GM21381 (cell line): ENCODE measurements around the gene SERPINB11.
"Not testable (repeated sequence)": the region's sequence is repeated elsewhere in the genome, so short reads cannot be mapped to it uniquely, and the experiment has no call there.

Experiments used
- ATAC-seq: cut with Tn5 transposase; IDR thresholded peaks from one replicate; pipeline ENCODE4 v1.9.1; 2021; ENCODE audit warnings: mild to moderate bottlenecking, moderate library complexity; ENCODE audit not compliant: unreplicated experiment

SERPINB11 gene, protein sequence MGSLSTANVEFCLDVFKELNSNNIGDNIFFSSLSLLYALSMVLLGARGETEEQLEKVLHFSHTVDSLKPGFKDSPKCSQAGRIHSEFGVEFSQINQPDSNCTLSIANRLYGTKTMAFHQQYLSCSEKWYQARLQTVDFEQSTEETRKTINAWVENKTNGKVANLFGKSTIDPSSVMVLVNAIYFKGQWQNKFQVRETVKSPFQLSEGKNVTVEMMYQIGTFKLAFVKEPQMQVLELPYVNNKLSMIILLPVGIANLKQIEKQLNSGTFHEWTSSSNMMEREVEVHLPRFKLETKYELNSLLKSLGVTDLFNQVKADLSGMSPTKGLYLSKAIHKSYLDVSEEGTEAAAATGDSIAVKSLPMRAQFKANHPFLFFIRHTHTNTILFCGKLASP

DNA sequence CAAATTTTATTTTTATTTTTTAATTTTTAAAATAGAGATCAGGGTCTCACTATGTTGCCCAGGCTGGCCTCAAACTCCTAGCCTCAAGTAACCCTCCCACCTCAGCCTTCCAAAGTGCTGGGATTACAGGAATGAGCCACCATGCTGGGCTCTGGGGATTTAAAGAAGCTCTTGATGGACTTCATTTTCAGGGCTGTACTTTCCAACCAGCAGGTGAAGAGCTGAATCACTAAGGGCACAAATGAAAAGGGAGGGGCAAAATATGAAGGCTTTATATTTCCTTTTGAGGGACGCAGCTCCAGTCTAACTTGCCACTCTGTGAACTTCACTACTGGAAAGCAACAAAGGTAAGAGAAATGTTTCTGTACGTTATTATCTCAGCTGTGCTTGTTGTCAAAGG lies at the start of gene SERPINB11:
SERPINB11 (plus strand) TSS at position 301 of the 400 bp plus-strand sequence. CDS start 7,234 bp downstream, outside the sequence.
- ATAC-seq, result no peak

DNA sequence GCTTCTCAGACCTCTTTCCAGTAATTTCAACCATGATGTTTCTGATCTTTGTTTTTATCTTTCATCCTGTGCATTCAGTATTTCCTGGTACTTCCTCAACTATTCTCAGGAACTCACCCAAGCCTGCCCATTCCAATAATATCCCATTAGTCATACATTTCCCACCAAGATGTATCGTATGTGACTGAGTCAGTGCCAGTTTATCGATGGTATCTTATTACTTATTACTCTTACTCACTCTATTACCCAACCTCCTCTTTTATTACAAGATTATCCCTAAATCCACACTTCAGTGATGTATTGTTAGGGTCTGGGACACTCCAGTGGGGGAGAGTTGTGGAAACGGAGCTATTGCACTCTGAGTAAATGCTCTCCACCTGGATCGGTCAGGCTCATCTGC lies 43.8 kb upstream of the SERPINB11 start:
- ATAC-seq, result not testable (repeated sequence)

DNA sequence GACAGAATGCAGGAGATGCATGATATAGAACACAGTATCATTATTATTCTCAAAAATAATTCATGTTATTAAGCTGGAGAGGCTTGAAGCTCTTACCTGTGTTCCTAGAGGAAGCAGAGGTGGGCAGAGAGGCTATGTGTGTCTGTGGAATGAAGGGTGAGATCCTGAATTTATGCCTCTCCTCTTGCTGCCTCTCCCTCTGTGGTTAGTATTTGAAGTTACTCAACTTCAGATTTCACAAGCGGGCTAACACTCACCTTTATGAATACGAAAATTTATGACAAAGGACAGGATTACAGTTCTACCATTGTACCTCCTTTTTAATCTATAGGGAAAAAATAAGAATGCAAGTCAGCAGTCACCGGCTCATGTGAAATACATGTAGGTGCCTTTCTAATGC lies 41.0 kb upstream of the SERPINB11 start, which contains the start of gene SERPINB3:
SERPINB3 (minus strand) TSS at position 144 of the 400 bp plus-strand sequence. CDS start 677 bp downstream, outside the sequence.
- ATAC-seq, result not testable (repeated sequence)

DNA sequence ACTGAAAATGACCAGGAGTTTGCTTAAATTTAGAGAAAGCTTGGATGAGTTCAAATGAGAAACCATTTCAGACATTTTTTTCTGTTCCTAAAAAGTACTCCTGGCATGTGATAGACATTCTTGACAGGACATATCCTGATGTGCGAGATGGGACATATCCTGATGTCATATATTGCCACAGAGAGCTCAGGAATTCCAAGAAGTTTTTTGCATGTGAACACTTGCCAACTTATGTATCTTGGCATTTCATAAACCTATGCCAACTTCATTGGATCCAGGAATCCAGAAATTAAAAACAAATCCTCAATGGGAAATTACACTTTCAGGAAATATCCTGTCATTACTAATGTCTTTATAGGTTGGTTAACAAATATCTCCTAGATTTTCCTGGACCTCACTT lies 38.2 kb upstream of the SERPINB11 start:
- no peak for ATAC-seq

DNA sequence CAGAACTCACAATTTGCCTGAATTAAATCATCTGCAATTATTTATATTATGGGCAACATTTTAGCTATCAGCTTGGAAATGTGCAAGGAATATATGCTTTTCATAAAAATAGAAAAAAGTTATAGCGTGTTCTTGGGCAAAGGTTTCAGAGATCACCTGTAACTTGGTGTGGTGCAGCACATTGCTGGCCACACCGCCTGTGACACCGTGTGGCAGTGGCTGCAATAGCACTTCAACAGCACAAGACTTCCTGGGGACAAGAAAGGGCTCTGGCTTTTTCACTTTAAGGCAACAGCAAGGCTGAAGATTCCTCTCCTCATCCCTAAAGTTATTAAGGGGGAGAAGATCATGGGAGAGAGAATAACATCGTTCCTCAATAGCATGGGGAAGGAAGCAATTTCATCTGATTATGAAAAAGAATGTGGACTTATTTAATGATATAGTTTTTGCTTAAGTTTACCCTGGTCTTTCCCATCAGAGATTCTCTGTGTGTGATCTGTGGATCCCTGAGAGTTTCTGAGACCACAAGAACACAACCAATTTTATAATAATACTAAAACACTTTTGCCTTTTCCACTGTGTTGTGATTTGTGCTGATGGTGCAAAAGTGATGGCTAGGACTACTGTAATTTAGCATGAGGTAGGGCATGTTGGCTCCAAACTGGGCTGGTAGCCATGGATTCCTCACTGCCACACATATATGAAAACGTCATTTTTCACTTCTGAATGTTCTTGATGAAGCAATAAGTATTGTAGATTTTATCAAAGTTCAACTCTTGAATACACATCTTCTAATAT lies 26.0 kb upstream of the SERPINB11 start:
- peak; percentile 81 for ATAC-seq

DNA sequence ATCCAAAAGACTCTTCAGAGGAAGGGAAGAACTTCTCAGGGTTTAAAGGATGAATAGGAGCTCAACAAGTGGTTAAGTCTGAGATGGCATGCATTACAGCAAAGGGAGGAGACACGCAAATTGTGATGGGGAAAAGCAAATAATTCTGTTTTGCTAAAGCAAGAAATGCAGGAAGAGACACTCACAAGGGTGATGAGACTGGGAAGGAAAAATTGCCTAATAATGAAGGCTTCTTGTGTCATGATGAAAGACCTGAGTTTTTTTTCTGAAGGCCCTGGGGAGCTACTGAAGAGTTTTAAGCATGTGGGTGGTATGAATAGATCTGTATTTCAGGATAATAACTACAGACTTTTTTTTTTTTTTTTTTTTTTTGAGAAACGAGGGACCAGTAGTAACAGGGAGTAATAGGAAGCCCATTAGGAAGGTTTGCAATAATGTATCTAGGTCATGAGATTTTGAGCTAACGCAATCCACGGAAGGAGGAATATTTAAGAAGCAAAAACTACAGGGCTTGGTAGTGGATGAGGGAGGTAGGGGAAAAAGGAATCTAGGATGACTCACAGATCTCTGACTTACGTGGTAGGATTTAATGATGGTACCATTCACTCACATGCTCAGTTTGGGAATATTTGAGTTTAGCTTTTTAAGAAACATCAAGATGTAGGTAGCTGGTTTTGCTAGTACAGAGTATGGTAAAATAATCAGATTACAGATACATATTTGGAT lies 25.1 kb upstream of the SERPINB11 start:
- ATAC-seq, result no peak

DNA sequence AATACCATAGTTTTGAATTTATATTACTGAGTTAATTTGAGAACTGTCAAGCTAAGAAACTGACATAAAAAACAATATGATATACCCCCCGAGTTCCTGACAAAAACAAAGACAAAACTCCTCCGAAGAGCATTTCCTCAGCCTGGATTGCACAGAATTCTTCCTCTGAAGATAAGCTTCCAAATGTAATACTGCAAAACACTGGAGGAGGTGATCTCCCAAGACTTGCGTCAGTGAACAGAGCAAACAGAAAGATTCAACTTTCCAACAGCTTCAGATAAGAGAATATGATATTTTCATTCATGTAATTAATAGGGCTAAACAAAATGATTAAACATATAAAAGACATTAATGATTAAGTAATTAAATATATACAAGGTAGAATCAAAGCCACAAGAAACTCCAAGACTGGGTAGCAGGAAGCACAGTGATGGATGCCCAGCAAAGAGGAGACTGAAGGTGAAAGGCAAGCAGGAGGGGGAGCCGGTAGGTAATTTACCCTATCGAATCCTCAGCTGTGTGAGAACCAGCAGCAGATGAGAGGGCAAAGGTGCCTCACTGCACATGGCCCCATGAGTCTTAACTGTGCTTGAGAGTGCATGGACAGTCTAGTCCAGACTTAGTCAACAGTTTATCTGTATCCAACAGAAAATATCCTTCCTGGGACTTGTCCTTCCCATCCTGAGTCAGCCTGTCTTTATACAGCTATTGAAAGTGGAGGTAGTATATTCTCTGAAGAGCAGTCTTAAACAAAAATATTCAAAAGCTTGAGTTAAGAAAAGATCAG lies 22.7 kb upstream of the SERPINB11 start:
- ATAC-seq, result no peak

DNA sequence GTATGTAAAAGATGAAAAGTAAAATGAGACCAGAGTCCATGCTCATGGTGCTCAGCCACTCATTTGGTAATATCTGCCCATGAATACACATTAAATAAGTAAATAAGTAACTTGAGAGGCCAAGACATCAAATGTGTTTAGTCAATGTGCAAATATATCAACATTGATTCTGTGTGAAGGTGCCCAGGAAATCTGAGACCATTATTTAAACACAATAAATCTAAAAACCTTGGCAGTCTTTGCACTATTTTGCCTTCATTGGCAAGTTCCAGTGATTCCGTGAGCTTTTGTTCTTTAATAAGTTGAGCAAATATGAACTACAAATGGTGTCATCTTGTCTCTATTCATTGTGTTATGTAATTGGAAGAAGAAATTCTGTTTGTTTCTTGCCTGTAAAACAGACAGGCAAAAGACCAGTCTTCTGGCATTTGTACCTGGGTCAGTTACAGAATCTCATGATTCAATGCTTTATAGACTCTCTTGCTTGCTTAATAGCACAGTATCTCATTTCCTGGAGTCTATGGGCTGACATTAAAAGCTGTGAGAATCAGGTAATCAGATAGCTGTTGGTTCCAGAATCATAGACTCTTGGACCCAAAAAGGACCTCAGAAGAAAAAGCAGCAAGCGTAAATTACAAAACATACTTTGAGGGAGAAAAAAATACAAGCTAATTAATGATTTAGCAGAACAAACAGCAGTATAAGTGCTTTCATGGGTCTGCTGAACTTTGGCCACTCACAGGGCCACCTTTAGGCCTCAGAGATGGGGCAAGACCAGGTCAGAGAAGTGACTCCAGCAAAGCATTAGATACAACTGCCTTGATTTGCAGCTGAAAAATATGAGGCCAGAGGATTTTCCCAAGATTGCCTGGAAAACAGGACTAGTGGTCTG lies 21.1 kb upstream of the SERPINB11 start:
- no peak for ATAC-seq

DNA sequence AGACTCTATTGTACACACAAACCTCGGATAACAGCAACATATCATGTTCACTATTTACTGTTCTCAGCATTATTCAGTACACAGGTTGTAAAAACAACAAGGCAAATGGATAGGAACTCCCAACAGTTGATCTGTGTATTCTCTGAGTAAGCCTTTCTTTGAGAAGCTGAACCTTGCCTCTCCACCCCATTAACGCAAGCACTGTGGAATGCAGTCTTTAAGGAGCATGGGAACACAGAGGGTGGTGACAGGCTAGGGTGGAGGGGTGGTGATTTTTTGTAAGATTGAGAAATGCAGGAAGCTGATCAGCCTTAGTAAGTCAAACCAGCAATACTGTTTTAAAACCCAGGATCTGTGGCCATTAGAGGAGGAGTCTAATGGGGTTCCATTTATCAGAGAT lies 19.6 kb upstream of the SERPINB11 start:
- ATAC-seq, result no peak

DNA sequence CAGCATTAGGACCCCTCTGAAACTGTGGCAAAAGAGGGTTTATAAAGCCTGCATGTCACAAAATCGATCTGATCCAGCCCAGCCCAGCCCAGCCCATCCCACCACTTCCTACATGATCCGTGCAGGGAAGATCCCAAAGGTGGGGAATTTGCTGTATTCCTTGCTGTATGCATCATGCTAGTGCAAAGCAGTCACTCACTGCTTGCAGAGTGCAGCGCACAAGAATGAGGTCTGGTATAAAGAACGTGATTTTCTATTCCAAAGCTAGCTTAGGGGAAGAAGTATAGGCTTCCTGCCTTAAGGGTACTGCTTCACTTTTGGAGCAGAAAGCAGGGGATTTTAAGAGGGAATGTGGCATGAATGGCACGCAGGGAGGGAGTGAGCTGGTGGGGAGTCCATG lies 18.9 kb upstream of the SERPINB11 start:
- no peak for ATAC-seq

DNA sequence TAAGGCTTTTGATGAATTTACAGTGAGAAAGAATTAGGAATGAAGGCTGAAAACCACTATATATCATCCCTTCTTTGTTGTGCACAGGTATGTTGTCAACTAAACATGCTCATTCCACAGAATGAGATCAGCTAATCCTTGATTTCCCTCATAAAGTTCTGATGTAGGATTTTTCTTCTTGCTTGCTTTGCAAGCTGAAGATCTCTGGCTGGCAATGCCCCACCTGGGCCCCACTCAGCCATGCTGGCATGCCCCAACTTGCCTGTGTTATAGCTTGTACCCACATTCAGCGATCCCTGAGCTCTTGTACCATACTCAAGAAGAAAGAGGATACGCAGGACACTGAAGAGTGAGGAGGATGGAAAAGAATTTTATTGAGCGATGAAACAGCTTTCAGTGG lies 18.0 kb upstream of the SERPINB11 start:
- no peak for ATAC-seq

DNA sequence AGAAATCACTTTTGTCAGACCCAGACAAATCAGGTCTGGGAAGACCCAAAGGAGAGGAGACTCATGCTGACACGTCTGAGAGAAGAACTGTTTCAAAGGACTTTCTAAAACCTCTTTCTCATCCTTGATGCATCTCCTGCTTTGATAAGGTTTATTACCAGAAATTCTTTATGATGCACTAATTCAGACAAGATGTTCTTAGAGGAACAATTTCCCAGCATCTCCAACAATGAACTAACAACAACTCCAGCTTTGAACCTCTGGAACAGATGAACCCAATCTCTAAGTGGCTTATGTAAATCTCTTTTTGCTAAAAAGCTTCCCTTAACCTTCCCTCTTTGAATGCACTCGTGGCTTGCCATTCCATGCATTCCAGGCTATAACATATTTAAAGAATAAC lies 15.9 kb upstream of the SERPINB11 start:
- no peak for ATAC-seq

DNA sequence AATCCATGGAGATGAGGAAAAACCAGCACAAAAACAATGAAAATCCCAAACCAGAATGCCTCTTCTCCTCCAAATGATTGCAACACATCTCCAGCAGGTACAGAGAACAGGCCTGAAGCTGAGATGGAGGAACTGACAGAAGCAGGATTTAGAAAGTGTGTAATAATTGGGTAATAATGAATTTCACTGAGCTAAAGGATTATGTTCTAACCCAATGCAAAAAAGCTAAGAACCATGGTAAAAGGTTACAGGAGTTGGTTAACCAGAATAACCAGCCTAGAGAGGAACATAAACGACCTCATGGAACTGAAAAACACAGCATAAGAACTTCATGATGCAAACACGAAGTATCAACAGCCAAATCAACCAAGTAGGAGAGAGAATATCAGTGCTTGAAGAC lies 13.7 kb upstream of the SERPINB11 start:
- ATAC-seq, result no peak

DNA sequence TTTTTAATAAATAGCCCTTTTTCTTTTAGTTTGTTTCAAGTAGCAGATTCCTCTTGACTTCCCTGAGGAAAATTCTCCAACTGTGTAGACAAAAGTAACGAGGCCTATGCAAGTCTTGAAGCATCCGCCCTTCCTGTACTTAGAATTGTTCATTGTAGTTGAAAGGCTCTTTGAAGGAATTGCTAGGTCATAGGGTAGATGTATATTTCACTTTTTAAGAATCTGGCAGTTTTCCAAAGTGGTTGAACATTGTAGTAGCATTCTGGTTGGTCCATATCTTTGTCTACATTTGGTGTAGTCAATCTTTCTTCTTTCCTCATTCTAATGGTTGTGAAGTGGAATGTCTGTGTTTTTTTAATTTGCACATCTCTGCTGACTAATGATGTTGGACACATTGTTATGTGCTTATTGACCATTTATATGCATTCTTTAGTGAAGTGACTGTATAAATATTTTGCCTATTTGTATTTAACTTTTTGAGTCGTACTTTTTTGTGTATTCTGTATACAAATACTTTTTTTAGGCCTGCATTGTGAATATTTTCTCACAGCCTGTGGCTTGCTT lies 5.6 kb upstream of the SERPINB11 start:
- ATAC-seq, result no peak

DNA sequence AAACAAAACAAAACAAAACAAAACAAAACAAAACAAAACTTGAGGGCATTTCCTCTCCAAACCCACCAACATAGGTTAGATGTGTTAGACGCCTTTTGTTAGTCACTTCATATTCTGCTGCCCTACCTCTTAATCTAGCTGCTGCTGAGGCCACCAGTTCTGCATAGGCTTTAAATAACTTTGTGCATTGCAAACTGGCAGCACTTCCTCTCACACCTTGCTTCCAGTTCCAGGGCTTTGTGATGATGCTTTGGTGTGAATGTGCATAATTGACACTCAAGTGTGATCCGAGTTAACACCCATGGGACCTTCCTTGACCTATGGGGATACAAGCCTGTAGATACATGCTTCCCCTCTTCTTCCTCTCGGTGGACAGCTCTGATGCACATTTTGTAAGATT lies 2.3 kb upstream of the SERPINB11 start:
- ATAC-seq, result no peak

DNA sequence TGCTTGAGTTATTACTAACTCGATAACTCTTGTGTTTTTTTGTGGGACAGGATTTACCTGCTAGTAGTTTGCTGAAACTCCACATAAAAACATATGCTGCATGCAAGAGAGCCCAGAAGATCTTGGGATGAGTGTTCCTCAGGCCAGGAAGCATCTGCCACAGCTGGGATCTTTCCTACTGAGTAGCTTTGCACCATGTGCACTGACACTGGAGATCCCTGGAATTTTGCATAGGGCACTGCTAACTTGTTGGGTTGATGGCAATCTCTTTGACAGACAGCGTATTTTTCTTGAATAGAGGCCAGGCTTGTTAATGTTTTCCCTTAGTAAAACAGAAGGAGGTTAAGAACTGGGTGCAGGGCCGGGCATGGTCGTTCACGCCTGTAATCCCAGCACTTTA lies 808 bp upstream of the SERPINB11 start:
- no peak for ATAC-seq

DNA sequence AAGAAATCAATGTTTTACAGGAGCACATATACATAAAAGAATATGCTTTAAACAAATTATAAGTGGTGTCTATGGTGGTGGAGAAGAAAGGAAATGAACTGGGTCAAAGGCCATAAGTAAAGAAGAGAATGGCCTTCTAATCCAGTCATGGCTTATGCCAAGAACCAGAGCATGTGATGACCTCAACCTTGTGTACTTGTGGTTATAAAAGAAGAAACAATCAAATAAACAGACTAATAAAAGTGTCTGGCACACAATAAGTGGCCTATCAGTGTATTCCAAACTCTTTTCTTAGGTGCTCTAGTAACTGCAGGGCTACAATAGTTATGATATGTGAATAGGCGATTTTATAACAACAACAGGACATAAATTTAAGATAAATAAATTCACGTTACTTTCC lies 2.6 kb downstream of the SERPINB11 start:
- no peak for ATAC-seq

DNA sequence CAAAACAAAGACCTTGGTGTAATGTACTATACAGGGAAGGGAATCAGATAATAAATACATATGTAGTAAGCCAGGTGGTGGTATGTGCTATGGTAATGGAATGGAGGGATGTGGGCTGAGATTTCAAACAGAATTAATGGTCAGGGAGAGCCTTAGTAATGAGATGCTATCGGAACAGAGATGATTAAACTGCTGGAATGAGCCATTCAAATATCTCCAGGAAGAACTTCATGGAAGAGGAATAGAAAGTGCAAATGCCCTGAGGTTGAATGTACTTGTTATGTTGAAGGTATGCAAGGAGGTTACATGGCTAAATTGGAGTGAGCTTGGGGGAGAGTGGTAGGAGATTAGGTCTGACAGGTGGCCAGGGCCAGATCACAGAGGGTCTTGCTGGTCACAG lies 5.1 kb downstream of the SERPINB11 start:
- no peak for ATAC-seq

DNA sequence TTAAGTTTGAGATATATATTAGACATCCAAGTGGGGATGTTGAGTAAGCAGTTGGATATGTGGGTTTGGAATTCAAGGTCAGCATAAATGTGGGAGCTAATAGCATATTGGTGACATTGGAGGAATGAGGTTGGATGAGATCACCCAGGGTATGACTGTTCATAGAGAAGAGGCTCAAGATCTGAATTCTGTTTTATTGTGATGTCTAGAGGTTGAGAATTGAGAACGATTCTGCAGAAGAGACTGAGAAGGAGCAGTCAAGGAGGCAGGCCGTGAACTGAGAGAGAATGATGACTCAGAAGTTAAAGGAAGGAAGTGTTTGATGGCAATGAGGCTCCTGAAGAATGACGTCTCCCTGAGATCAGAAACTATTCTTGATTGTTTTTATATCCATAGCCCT lies 5.9 kb downstream of the SERPINB11 start:
- no peak for ATAC-seq
